Measurements from ENCODE around the gene CCDC9B.

- no peak for TF ChIP-seq SUZ12 (IDR thresholded peaks at IDR 0.05; ENCODE audit: extremely low read depth, insufficient read depth, insufficient read length)
- no peak for TF ChIP-seq YY1 (IDR thresholded peaks at IDR 0.05; ENCODE audit: insufficient read depth, insufficient read length)
These were observed 5.3 kb upstream of the CCDC9B start for GRCh38 chr15:40345867-40346578.
